ENCODE measurements around the gene DYNC2LI1. TPM values are rescaled to one million over a fixed set of nuclear protein-coding genes. Genes with fewer than 3 reads are reported as not detected.

The DYNC2LI1 gene
- total and polyA plus RNA-seq, 7 donors, result 11.7 to 32.1 (median 26.8) TPM

DNA sequence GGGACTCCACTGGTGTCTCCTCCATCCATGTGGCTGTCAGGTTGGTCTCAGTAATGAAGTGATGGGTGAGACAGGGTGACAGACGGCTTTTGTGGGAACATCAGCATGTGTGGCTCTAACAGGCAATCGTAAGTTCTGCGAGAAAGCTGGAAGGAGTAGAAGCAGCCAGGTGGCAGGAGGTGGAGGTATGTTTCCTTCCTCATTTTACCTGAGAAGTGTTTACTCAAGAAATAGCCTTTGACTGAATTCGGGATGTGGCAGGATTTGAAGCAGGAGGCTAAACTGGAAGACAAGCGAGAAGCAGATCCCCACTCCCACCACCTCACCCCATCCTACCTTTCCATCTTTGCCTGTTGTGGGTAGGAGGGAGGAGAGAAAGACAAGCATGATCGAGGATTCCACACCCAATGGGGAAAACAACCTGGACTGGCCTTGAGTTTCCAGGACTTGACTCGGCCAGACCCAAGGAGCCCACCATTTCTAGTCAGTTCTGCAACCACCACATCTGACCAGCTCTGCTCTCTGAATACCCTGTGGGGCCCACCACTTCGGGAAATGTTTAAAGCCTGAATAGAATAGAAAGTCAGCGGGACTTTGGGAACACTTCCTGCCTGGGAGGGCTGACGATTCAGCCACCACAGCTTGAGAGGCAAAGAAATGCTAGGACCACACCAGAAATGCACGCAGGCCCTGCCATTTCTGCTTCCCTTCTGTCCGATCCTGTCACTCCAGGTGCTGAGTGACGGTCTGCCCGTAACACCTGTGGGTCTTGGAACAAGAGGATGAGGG, 66.1 kb downstream of the DYNC2LI1 start:
- 86 to 90% methylated on average over 14 of the region's 14 CpGs for WGBS, 2 donors
- H3K4me1 ChIP-seq, result no peaks in the 10 kb centered on the region
- no peaks in the 10 kb centered on the region for H3K27me3 ChIP-seq
- intact Hi-C loops (cut with DNase I), result no loop called here
- DNase-seq, result no peak
- no peak overlapping the region for H3K4me3 ChIP-seq
- no peaks in the 10 kb centered on the region for H3K36me3 ChIP-seq
- H3K27ac ChIP-seq, result no peak overlapping the region
- no peak for TF ChIP-seq POLR2AphosphoS5 (IDR thresholded peaks at IDR 0.05)
- TF ChIP-seq, protein P1, sequence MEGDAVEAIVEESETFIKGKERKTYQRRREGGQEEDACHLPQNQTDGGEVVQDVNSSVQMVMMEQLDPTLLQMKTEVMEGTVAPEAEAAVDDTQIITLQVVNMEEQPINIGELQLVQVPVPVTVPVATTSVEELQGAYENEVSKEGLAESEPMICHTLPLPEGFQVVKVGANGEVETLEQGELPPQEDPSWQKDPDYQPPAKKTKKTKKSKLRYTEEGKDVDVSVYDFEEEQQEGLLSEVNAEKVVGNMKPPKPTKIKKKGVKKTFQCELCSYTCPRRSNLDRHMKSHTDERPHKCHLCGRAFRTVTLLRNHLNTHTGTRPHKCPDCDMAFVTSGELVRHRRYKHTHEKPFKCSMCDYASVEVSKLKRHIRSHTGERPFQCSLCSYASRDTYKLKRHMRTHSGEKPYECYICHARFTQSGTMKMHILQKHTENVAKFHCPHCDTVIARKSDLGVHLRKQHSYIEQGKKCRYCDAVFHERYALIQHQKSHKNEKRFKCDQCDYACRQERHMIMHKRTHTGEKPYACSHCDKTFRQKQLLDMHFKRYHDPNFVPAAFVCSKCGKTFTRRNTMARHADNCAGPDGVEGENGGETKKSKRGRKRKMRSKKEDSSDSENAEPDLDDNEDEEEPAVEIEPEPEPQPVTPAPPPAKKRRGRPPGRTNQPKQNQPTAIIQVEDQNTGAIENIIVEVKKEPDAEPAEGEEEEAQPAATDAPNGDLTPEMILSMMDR (IDR thresholded peaks at IDR 0.05), result no peak
- TF ChIP-seq POLR2A (IDR thresholded peaks at IDR 0.05), result no peak
- no peak for TF ChIP-seq EP300 (IDR thresholded peaks at IDR 0.05)
- no peaks in the 10 kb centered on the region for H3K9me3 ChIP-seq

DNA sequence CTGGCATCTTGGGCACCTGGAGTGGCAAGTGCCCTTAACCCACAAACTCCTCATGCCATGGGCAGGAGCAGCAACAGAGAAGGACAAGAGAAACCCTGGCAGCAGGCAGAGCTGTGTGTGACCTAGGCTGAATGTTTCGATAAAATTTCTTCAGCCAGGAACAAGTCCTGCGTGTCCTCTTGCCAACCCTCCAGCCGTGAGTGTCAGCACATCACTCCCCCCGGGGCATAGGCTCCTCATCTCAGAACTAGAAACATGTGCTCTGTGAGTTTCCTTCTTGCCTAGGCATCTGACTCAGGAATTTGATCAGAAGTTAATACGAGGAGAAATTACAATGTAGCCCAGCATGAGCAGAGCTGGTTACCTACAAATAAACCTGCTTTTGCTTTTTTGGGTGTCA, 67.1 kb downstream of the DYNC2LI1 start:
- Histone ChIP-seq H3K9me3 (no peaks in the 10 kb centered on the region), H3K4me3 (no peak overlapping the region), H3K27me3 (no peaks in the 10 kb centered on the region), H3K4me1 (no peaks in the 10 kb centered on the region), H3K36me3 (no peaks in the 10 kb centered on the region), H3K27ac (no peak overlapping the region)
- no peak for DNase-seq
- TF ChIP-seq EP300 (IDR thresholded peaks at IDR 0.05) (no peak), POLR2AphosphoS5 (IDR thresholded peaks at IDR 0.05) (no peak), POLR2A (IDR thresholded peaks at IDR 0.05) (no peak)
- TF ChIP-seq, protein P1 (IDR thresholded peaks at IDR 0.05), result no peak
- intact Hi-C loops (cut with DNase I), result no loop called here
- WGBS, 2 donors, result 88% methylated on average over 5 of the region's 5 CpGs

DNA sequence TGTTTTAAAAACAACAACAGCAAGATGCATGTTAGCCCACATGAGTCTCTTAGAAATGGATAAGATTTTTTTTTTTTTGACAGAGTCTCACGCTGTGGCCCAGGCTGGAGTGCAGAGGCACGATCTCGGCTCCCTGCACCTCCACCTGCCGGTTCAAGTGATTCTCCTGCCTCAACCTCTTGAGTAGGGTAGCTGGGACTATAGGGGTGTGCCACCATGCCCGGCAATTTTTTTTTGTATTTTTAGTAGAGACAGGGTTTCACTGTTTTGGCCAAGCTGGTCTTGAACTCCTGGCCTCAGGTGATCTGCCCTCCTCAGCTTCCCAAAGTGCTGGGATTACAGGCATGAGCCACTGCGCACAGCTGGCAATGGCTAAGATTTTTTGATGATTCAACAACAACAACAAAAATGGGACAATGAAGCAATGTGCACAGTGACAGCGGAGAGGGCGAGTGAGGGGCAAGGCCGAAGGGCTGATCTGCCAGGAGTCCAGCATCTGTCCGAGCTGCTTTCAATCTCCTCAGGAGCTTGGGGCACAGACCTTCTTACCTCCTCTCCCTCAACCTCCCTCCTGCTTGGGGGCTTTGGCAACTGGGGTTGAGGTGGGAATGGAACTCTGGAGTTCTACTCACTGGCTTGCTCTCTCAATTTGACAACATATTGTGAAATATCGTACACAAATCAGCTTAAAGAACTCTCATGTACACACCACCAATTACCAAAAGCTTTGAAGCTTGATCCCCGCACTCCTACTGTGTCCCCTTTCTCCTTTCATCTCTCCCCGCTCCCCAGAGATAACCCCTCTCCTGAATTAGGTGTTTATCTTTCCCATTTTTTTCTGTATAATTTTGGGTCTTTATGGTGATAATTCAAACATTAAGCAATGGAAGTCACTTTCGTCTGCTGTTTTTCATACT, 68.4 kb downstream of the DYNC2LI1 start:
- Histone ChIP-seq H3K4me1 (no peaks in the 10 kb centered on the region), H3K4me3 (no peak overlapping the region), H3K27ac (no peak overlapping the region), H3K36me3 (no peaks in the 10 kb centered on the region), H3K9me3 (no peaks in the 10 kb centered on the region), H3K27me3 (no peaks in the 10 kb centered on the region)
- intact Hi-C loops (cut with DNase I), result no loop called here
- DNase-seq, result no peak
- 93 to 94% methylated on average over 14 of the region's 14 CpGs for WGBS, 2 donors
- TF ChIP-seq, protein P1 (IDR thresholded peaks at IDR 0.05), result no peak
- TF ChIP-seq EP300 (IDR thresholded peaks at IDR 0.05) (no peak), POLR2AphosphoS5 (IDR thresholded peaks at IDR 0.05) (no peak), POLR2A (IDR thresholded peaks at IDR 0.05) (no peak)

DNA sequence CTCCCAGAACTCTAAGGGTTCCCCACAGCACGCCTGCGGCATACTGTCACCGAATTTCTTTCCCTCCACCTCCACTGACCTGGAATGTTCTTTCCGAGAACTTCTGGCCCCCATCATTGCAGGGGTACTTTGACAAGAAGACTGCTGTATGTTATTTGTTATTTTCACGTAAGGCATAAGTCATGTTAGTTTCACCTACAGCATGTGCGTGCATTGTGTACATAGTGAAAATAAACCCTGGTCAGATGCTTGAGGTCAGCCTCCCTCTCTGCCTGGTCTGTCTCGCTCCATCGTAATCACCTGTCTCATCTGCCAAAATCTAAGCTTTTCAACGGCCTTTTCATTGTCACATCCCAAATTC, 69.0 kb downstream of the DYNC2LI1 start:
- H3K36me3 ChIP-seq, result no peaks in the 10 kb centered on the region
- no peak overlapping the region for H3K27ac ChIP-seq
- no peaks in the 10 kb centered on the region for H3K4me1 ChIP-seq
- H3K27me3 ChIP-seq, result no peaks in the 10 kb centered on the region
- no peak for DNase-seq
- TF ChIP-seq EP300 (IDR thresholded peaks at IDR 0.05), result no peak
- TF ChIP-seq POLR2AphosphoS5 (IDR thresholded peaks at IDR 0.05), result no peak
- TF ChIP-seq, protein P1 (IDR thresholded peaks at IDR 0.05), result no peak
- TF ChIP-seq POLR2A (IDR thresholded peaks at IDR 0.05), result no peak
- 86 to 90% methylated on average over 9 of the region's 9 CpGs for WGBS, 2 donors
- no peaks in the 10 kb centered on the region for H3K9me3 ChIP-seq
- no peak overlapping the region for H3K4me3 ChIP-seq
- intact Hi-C loops (cut with DNase I), result no loop called here
